GM19463 (cell line): ENCODE results near the gene SLC44A1.

Source experiments
- ATAC-seq: cut with Tn5 transposase; IDR thresholded peaks from one replicate; pipeline ENCODE4 v1.9.1; 2021; ENCODE audit warnings: mild to moderate bottlenecking, moderate library complexity; ENCODE audit not compliant: unreplicated experiment

SLC44A1 gene

DNA sequence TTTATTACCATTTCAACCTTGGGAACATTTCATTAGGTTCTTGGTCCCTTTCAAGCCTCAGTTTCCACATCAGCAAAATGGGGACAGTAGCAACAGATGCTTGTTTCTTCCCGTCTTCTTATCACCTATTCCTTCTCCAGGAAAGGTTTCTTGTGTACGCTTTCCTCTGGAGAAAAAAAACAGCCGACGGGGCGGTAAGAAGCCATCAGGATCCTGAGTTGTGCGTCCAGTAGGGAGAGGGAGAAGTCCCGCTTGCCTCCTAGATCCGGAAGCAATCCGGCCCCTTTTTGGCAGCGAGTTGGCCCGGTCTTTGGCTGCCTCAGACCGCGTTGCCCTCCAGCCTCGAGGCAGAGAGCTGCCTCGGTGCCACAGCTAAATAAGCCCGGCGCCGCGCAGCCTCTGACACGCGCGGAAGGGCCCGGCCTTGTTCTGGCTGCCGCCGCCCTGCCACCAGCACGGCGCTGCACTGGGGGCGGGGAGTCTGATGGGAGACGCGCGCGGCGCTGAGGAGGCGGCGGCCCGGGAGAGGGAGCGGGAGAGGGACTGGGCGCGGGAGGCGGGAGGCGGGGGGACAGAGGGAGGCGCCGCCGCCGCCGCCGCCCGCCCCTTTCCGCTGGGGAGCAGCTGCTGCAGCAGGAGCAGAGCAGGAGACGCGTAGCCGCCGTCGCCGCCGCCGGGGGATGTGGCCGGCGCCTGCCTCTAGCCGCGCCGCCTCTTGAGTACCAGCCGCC, at the start of gene SLC44A1:
SLC44A1 (plus strand) TSS at position 649 of the 731 bp plus-strand sequence. CDS start 218 bp downstream, outside the sequence.
- peak; percentile 86 for ATAC-seq

DNA sequence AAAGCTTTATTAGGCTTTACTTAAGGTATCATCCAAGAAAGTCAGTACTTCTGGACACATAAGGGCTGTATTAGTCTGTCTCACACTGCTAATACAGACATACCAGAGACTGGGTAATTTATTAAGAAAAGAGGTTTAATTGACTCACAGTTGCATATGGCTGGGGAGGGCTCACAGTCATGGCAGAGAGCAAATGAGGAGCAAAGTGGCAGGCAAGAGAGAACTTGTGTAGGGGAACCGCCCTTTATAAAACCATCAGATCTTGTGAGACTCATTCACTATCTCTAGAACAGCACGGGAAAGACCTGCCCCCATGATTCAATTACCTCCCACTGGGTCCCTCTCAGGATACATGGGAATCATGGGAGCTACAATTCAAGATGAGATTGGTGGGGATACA, 49.2 kb upstream of the SLC44A1 start:
- no peak for ATAC-seq

DNA sequence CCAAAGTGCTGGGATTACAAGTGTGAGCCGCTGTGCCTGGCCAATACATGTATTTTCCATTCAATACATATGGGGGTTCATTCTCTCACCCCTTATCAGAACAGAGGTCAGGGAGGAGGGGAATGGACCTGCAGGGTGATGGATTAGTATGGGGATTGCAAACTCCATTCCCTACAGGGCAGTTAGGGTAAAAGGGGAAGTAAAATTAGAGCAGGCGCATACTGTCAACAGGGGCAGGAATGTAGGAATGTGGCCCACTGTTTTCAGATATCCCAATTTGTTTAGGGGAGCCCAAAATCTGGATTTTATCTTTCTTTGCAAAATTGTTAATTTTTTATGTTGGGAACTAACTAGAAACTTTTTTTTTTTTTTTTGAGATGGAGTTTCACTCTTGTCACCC, 46.4 kb upstream of the SLC44A1 start:
- no peak for ATAC-seq

DNA sequence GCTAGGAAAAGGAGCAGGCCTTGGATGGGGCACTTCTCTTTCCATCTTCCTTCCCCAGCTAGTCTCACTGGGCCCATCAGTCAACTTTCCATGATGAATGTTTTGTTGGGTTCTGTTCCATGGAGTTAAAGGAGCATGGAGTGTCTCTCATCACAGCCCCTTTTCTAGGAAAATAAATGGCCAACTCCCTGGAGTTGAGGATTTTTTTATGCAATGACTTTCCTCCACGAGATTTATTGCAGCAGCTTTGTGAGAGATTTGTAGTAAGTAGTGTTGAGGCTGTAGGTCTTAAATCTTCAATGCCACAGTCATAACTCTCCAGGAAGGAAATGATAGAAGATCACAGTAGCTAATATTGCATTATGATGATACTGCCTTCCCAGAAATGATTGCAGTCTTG, 45.6 kb upstream of the SLC44A1 start:
- ATAC-seq = no peak

DNA sequence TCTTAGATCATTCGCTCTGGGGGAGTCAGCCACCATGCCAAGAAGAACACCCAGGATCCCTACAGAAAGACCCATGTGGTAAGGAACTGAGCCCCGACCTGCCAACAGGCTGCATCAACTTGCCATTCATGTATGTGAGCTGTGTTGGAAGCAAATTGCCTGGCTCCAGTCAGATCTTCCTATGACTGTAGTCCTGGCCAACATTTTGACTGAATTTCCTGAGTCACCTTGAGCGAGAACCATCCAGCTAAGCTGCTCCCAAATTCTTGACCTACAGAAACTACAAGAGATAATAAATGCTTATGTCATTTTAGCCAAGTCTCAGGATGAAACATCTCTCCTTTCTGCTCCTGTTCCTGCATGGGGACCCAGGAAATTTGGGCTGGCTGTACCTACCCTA, 40.0 kb upstream of the SLC44A1 start:
- no peak for ATAC-seq

DNA sequence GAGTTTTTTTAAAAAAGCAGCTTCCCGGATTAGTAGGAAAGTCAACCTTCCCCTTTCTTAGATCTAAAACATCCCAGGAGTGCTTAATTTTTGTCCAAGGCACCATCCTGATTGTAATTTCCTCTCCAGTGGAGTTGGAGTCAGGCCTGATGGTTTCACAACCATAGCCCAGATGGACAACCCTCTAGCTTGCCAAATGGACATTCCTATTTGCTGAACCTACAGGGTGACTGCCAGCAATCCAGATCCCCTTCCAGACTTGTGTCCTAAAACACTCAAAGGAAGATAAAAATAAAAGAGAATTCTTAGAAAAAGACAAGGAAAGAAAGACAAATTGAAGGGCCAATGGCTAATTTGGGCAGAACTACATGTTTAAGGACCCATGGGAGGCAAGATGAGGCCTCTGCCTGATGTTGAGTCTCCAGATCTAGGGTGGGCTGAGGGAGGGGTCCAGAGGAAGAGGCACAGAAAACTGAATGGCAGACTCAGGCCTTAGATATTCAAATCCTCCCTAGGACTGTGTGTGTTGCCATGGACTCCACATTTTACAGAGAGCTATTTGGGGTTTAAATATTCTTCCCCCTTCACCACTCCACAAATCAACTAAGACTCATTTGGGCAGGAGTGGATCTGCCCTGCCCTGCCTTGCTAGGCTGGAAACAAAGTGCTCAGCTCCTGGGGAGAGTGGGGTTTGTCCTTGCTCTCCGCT, 38.5 kb upstream of the SLC44A1 start:
- no peak for ATAC-seq

DNA sequence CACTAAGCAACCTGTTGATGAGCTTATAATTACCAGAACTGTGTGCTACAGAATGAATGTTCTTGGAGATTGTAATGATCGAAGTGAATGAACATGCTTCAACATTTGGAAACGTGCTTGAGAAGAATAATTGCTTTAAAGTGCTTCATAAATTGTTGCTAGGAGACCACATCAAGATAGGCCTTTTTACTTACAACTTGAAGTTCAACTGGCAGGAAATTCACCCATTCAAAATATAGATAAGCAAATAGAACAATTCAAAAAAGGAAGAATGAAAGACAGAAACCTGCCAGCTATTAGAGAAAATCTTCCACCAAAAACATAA, 38.0 kb upstream of the SLC44A1 start:
- ATAC-seq = no peak

DNA sequence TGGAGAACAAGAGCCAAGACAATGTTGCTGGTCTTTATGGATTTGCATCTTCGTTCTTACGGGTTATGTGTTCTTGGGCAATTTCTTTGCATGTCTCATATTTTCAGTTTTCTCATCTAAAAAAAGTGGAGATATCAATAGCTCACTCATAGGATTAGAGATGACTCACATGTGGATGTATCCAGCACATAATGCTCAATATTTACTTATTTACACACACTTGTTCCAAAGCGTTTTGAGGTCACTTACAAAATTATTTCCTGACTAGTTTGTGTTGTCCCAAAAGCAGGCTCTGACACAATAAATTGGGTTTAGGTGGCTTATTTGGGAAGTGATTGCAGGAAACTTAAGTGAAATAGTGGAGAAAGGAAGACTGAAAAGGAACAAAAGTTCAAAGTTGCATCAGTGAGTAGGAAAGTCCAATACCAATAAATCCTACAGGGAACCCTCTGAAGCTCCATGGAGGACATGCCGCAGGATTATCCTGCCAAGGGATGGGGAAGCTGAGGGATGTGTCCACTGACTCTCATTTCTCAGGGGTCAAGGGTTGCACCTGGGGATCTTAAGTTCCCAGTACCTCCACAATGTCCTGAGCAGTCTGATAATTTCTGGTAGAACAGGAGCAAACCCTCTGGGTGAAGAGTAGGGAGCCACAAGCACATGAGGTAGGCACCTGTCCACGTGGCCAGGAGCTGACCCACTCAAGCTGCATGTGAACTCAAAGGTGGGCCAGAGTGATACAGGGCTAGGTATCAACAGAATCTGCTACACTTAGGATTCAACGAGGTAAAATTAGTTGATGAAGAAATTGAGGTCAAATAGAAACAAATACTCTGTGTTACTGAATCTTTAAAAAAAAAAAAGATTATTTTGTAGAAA, 37.4 kb upstream of the SLC44A1 start:
- no peak for ATAC-seq

DNA sequence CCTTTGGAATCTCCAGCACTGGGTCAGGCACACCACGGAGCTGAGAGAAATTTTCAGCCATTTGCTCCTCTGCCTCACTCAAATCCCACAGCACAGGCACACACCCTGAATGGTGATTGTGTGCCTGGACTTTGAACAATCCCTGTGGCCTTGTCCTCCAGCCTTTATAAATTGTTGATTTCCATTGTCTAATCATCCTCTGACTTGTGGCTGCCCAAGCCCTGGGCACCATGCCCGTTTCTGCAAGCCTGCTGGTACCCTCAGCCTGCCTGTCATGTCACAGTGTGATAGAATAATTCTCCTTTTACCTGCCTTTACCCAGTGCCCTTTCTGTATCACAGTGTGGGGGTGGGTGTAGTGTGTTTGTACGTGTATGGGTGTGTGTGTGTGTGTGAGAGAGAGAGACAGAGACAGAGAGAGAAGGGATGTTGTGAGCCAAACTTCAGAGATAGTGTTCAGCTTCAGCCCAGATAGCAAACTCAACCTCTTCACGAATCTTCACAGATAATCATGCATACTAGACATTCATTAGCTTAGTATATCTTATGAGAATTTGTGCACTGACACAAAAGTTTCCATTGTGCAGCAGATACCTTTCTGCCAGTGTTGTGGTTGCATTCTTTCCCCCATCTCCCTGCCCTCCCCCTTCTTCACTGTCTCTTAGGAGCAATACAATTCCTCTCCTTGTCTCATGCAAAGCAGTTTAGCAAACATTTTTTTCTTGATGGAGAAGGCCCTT, 27.8 kb upstream of the SLC44A1 start:
- no peak for ATAC-seq

DNA sequence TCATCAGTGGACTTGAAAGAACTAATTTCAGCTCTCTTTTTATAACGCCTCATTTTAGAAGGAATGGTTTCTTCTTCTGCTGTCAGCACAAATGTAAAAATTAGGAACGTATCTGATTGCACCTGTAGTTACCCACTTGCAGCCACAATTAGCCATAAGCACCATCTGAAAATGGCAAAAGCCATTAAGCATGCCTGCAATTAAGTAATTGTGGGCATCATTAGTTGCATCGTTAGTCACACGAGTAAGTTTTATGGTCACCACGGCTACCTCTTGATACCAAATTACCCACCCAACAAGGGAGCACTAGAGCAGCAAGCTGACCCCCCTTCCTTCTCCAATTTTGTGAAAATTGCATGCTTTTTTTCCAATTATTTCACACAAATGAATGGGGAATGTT, 25.8 kb upstream of the SLC44A1 start:
- ATAC-seq = no peak

DNA sequence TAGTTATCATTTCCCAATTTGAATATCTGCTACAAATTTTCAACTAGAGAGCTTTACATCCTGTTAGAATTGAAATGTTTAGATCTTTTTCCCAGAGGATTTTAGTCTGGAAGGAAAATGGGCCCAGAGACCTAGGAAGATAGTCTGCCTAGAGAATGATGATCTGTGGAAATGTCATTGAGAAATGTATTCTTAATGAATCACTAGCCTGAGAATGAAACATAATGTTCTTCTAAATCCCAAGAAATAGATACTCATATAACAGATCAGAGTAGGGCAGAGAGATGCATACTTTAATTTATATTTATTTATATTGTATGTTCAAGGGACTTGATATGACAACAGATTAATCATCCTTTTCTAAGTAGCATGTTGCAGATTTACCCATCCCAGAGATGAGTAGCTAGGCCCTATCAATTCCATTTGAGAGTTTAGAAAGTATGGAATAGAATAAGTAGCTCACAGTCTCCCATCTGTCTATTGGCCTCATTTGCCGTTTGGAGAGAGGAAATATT, 25.1 kb upstream of the SLC44A1 start:
- no peak for ATAC-seq

DNA sequence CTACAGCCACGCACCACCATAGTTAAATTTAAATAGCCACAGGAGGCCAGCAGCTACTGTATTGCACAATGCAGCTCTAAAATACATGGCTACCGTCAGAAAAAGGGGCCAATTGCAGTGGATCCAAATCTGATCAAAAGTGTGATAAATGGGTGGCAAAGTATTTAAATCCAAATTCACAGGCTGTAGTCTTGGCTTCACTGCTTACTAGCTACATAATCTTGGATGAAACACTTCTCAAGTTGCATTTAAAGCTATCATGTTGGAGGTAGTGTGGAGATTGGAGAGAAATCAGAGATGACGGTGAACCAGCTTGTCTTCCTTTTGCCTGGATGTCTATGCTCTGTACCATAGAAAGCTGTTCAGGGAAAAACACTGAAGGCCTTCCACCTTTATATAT, 24.0 kb upstream of the SLC44A1 start:
- ATAC-seq = no peak

DNA sequence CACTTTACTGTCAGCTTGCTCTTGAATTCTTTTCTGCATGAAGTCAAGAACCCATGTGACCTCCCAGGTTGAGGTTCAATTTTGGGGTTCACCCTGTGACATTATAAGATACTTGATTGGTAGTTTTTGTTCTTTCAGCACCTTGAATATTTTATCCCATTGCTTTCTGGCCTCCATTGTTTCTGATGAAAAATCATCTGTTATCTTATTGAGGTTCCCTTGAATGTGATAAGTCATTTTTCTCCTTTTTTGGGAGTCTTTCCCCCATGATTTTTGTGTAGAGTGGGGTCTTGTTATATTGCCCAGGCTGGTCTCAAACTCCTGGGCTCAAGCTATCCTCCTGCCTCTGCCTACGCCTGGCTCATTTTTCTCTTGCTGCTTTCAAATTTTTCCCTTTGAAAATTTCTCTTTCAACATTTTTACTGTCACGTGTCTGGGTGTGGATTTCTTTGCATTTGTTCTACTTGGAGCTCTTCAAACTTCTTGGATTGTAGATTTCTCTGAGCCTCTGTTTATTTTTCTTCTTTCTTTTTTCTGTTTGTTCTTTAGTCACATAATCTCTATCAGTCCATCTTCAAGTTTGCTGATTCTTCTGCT, 20.8 kb upstream of the SLC44A1 start:
- no peak for ATAC-seq

DNA sequence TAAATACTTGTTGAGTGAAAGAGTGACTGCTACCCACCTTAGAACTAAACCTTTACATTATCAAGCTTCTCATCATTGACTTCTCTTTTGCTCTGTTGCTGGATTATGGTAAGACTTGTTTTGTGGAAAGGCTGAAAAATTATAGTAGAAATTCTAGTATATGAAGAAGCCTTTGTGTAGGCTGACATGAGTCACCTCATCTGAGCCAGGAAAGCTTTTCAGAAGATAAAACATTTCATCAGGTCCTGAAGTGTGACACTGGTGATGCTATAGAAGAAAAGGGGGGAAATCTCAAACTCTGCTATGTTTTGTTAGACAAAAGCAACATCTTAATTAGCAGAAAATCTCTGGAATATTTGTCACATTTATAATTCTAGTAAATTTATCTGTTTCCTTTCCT, 18.4 kb upstream of the SLC44A1 start:
- no peak for ATAC-seq

DNA sequence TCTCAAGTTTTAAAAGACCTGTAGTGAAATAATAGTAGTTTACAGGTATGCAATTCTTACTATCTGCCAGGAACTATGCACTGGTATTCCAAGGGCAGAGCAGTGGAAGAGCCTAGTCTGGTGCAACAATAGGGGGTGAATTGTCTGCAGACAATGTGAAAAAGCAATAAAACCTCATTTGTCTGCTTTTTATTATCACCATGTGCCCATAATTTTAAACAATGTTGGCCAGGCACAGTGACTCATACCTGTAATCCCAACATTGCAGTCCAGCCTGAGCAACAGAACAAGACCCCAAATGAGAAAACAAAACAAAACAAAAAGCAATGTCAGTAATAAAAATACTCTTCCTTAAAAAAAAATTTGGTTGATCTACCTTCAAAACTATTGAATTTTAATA, 12.2 kb upstream of the SLC44A1 start:
- ATAC-seq = no peak

DNA sequence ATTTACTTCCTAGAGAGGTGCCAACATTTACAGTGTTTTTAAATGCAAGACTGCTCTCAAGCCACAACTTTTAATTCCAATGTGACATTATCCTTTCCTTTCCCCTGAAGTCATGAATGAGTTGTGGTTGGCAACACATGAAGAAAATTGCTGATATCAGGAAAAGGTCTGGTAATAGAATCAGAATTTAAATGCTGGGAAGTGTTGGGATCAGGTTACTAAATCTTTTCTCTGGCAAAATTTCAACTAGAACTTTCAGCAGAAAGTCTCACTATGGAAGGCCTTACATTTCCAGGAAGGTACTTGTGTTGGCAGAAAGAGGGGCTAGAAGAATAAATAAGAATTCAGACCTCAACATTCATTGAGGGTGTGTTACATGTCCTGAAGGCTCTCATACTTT, 10.6 kb upstream of the SLC44A1 start:
- ATAC-seq = no peak

DNA sequence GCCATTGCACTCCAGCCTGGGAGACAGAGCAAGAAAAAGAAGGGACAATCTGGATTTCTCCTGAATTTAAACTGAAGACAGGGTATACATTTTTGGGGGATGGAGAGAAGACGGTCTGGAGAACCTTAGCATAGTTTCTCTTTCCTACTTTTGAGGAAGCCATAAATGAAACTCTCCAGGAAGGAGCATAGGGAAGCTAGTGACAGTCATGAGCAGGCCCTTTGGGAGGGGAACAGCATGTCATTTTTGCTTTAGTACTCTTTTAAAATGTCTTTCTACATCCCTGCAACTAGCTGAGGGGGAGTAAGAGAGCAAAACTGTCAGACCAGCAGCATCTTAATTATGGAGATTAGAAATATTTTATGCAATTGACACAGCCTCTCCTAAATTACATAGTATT, 8.2 kb upstream of the SLC44A1 start:
- ATAC-seq = no peak

DNA sequence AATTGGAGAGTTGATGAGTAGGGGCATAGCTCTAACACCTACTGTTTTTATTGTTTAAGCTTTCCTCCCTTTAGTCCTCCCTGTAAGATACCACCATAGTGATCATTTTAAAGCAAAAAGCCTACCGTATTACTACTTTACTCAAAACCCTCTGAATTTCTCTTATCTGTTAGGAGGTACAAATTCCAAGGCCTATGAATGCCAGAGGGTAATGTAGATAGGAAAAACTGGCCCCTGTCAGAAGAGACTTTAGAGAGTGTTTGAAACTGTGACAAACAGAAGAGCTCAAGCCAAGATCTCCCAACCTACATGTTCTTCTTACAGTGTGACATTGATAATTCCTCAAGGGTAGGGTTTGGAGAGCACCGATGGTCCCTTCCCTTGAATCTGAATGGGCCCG, 7.2 kb upstream of the SLC44A1 start:
- no peak for ATAC-seq

DNA sequence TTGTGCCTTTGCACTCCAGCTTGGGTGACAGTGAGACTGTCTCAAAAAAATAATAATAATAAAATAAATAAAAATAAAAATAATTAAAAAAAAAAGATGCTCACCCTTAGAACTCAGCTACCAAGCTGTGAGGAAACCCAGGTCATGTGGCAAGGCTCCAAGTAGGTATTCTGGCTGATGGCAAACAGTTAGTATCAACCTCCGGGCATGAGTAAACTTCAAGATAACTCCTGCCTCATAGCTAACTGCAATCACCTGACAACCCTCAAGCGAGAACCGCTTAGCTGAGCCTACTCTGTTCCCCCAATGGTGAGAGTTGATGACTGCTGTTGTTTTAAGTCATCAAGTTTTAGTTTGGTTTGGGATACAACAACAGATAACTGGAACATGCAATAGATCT, 6.1 kb upstream of the SLC44A1 start:
- no peak for ATAC-seq

DNA sequence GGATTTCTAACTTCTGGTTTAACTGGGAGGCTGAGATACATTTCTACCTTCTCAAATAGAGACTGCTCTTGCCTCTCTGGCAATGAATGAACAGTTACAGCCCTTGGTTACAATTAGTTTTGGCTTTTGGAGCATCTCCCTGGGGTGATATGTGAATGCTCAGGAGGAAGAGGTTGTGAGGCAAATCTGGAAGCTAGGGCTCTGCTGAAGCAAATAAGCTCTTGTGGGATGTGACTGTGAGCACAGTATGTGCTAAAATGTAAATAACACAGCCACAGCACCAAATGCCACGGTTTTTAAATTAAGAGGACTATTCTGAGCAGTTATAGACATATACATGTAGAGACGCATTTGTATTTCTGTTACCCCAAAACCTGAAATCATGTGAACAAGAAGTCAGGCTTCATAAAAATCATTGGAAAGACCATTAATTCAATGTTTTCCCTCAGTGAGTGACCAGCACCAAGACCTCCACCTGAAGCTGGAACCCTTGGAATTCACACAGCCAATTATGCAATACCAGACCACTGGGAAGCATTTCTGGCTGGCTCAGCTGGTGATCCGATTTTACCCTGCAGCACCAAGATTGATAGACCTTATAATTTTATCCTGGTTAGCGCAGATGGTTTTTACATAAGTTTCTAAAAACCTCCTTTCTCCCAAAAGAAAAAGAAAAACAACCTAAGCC, 3.0 kb upstream of the SLC44A1 start:
- no peak for ATAC-seq
